Measurements from ENCODE around the gene DESI2. TPM values are rescaled to one million over a fixed set of nuclear protein-coding genes. Genes with fewer than 3 reads are reported as not detected.

The DESI2 gene

GRCh38 chr1:244755673-244756072, 102.7 kb downstream of the DESI2 start:
- H3K18ac ChIP-seq (ENCODE audit: low read depth in 1 of 2, low read length in 2 of 2), result no peak overlapping the region
- H3K79me1 ChIP-seq (replicated peaks; ENCODE audit: low read length, poor library complexity, severe bottlenecking), result no peaks in the 10 kb centered on the region
- no peak overlapping the region for H3K4me3 ChIP-seq (ENCODE audit: insufficient read depth in 1 of 2, low read depth in 1 of 2, low read length in 2 of 2)
- H3K4me1 ChIP-seq (ENCODE audit: control insufficient read depth, insufficient read depth, low read depth, low read length), result no peaks in the 10 kb centered on the region
- no peak overlapping the region for H3K27ac ChIP-seq (ENCODE audit: low read length, poor library complexity, severe bottlenecking)
- no peak overlapping the region for H3K14ac ChIP-seq (ENCODE audit: low read length in 2 of 2)
- no peak overlapping the region for H3K4ac ChIP-seq (ENCODE audit: low read depth in 1 of 2, low read length in 2 of 2)
- H2AFZ ChIP-seq (ENCODE audit: low read depth, low read length), result no peak overlapping the region
- no peak overlapping the region for H3K4me2 ChIP-seq (ENCODE audit: low read length, poor library complexity, severe bottlenecking)
- no peak overlapping the region for H3K23ac ChIP-seq (ENCODE audit: low read length in 2 of 2)
- DNase-seq, result no peak
- H3K27me3 ChIP-seq (ENCODE audit: control insufficient read depth in 1 of 2, insufficient read depth in 1 of 2, low read length in 2 of 2), result peaks cover 0 to 5% of the 10 kb centered on the region in 2 experiments
- H3K9ac ChIP-seq (ENCODE audit: low read length), result no peak overlapping the region
- H2BK12ac ChIP-seq (ENCODE audit: low read length in 2 of 2), result no peak overlapping the region
- H3K9me3 ChIP-seq (ENCODE audit: control insufficient read depth, low read length), result no peaks in the 10 kb centered on the region
- 97% methylated on average over 7 of the region's 7 CpGs for WGBS
- H2BK120ac ChIP-seq (ENCODE audit: low read depth, low read length), result no peak overlapping the region
- H4K91ac ChIP-seq (ENCODE audit: low read length), result no peak overlapping the region
- H2BK15ac ChIP-seq (ENCODE audit: low read depth, poor library complexity, severe bottlenecking), result no peak overlapping the region
- no peaks in the 10 kb centered on the region for H3K36me3 ChIP-seq (ENCODE audit: control insufficient read depth in 1 of 2, insufficient read depth in 2 of 2, low read depth in 1 of 2, low read length in 2 of 2)
- no peak overlapping the region for H4K8ac ChIP-seq (ENCODE audit: low read length)
- H2AK5ac ChIP-seq (ENCODE audit: low read length, severe bottlenecking), result no peak overlapping the region
- no peak overlapping the region for H2BK5ac ChIP-seq (ENCODE audit: low read depth, low read length, poor library complexity, severe bottlenecking)

- Histone ChIP-seq H2BK15ac (ENCODE audit: low read depth, poor library complexity, severe bottlenecking) (no peak overlapping the region), H3K4me3 (ENCODE audit: insufficient read depth in 1 of 2, low read depth in 1 of 2, low read length in 2 of 2) (no peak overlapping the region), H3K4me2 (ENCODE audit: low read length, poor library complexity, severe bottlenecking) (no peak overlapping the region), H3K79me1 (replicated peaks; ENCODE audit: low read length, poor library complexity, severe bottlenecking) (no peaks in the 10 kb centered on the region), H3K9ac (ENCODE audit: low read length) (no peak overlapping the region), H3K18ac (ENCODE audit: low read depth in 1 of 2, low read length in 2 of 2) (no peak overlapping the region), H2AK5ac (ENCODE audit: low read length, severe bottlenecking) (no peak overlapping the region), H2BK12ac (ENCODE audit: low read length in 2 of 2) (no peak overlapping the region), H3K23ac (ENCODE audit: low read length in 2 of 2) (no peak overlapping the region), H3K36me3 (ENCODE audit: control insufficient read depth in 1 of 2, insufficient read depth in 2 of 2, low read depth in 1 of 2, low read length in 2 of 2) (no peaks in the 10 kb centered on the region), H2BK120ac (ENCODE audit: low read depth, low read length) (no peak overlapping the region), H2AFZ (ENCODE audit: low read depth, low read length) (no peak overlapping the region), H3K14ac (ENCODE audit: low read length in 2 of 2) (no peak overlapping the region), H2BK5ac (ENCODE audit: low read depth, low read length, poor library complexity, severe bottlenecking) (no peak overlapping the region), H3K4ac (ENCODE audit: low read depth in 1 of 2, low read length in 2 of 2) (no peak overlapping the region), H4K8ac (ENCODE audit: low read length) (no peak overlapping the region), H4K91ac (ENCODE audit: low read length) (no peak overlapping the region), H3K4me1 (ENCODE audit: control insufficient read depth, insufficient read depth, low read depth, low read length) (no peaks in the 10 kb centered on the region), H3K27me3 (ENCODE audit: control insufficient read depth in 1 of 2, insufficient read depth in 1 of 2, low read length in 2 of 2) (peaks cover 0 to 5% of the 10 kb centered on the region in 2 experiments), H3K9me3 (ENCODE audit: control insufficient read depth, low read length) (no peaks in the 10 kb centered on the region), H3K27ac (ENCODE audit: low read length, poor library complexity, severe bottlenecking) (no peak overlapping the region)
- DNase-seq, result no peak
- 94% methylated on average over 14 of the region's 15 CpGs for WGBS
Observed at GRCh38 chr1:244757091-244757939, 104.4 kb downstream of the DESI2 start.

Small RNA genes within 50 kb of the gene (small RNA-seq; reads per million reads assigned to genes)
- not detected for gene AL451007.1 (ENCODE audit: low read depth)
